ENCODE results near the gene FOXB1.

The FOXB1 gene

DNA sequence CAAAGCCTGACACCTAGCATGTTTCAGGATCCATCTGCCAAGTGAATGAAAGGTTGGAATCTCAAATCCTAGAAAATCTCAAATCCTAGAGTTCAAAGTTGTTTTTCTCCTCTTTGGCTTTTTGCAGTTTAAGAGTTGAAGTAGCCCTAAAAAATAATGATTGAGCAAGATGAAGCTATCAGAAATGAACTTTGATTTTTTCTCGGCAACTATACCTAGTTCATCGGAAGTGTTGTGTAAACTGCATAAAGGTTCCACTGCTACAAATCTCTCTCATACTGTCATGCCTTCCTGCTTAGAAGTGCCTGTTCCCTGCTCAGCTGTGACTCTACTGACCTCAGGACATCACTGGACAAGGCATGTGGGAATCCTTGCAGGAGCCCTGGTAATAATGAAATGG, 35.8 kb upstream of the FOXB1 start:
- TF ChIP-seq, protein P1, sequence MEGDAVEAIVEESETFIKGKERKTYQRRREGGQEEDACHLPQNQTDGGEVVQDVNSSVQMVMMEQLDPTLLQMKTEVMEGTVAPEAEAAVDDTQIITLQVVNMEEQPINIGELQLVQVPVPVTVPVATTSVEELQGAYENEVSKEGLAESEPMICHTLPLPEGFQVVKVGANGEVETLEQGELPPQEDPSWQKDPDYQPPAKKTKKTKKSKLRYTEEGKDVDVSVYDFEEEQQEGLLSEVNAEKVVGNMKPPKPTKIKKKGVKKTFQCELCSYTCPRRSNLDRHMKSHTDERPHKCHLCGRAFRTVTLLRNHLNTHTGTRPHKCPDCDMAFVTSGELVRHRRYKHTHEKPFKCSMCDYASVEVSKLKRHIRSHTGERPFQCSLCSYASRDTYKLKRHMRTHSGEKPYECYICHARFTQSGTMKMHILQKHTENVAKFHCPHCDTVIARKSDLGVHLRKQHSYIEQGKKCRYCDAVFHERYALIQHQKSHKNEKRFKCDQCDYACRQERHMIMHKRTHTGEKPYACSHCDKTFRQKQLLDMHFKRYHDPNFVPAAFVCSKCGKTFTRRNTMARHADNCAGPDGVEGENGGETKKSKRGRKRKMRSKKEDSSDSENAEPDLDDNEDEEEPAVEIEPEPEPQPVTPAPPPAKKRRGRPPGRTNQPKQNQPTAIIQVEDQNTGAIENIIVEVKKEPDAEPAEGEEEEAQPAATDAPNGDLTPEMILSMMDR (IDR thresholded peaks at IDR 0.05) = no peak
- no peak for DNase-seq (ENCODE audit: low spot score)
- no peak overlapping the region for H3K4me3 ChIP-seq
- H3K27ac ChIP-seq = no peak overlapping the region

DNA sequence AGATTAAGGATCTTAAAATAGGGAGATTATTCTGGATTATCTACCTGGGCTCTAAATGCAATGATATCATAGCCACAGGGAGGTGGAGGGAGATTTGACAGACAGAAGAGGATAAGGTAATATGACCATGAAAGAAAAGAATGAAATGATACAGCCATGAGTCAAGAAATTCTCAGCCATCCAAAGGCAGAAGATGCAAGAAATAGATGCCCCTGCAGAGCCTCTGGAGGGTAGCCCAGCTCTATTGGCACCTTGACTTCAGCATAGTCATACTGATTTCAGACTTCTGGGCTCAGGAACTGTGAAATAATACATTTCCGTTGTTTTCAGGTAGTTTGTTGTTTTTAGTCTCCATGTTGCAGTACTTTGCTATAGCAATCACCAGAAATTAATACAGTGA, 31.9 kb upstream of the FOXB1 start:
- TF ChIP-seq, protein P1 (IDR thresholded peaks at IDR 0.05) = no peak
- DNase-seq (ENCODE audit: low spot score) = no peak
- no peak overlapping the region for H3K27ac ChIP-seq
- no peak overlapping the region for H3K4me3 ChIP-seq

DNA sequence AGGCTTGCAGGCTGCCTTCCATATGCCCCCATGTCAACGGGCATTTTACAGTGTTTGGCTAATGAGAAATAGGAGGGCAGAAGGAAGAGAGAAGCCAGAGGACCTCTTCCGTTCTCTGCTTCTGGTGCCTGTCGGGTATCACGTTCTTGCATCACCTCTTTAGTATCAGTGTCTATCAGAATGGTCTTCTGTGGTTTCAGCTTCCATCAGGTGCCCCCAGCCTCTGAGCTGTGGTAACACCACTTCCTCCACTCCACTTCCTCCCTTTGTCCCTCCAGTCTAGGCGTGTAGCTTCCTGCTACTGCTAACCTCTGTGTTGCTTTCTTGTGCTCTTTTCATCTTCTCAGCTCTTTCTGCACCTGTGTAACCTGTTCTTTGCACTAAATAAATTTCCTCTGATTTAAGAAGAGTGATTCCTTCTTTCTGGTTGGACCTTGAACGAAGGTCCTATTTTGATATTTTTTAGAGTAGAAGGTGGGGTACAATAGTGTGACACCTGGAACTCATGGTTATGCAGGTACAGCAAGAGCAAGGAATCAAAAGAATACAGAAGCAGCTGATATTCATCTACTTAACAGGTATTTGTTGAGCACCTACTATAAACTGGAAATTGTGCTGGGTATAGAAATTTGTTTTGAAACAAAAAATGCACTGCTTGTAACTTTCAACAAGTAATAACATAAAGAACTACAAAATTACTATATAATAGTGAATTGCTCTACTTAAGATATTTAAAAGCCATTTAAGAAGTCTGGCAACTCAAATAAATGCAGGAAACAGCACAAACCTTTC, 27.4 kb upstream of the FOXB1 start:
- no peak overlapping the region for H3K27ac ChIP-seq
- DNase-seq (ENCODE audit: low spot score) = no peak
- TF ChIP-seq, protein P1 (IDR thresholded peaks at IDR 0.05) = no peak
- no peak overlapping the region for H3K4me3 ChIP-seq

DNA sequence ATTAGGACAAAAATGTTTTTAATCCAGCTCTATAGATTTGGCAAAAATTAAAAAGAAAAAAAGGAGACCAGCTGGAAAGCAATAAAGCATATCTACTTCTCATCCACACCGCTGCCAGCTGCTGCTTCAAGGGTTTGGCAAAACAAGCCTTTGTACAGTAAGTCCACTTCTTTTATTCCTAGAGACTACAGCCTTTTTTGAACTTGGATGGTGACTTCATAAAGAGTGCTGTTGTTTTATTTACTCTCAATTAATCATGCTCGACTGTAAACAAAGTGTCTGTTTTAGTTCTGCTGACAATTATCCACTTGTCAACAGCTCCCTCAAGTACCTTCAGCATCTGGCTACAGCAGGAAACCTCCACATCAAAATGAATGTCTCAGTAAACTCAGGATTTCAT, 12.3 kb upstream of the FOXB1 start:
- no peak overlapping the region for H3K4me3 ChIP-seq
- no peak overlapping the region for H3K27ac ChIP-seq
- DNase-seq (ENCODE audit: low spot score) = no peak
- TF ChIP-seq, protein P1 (IDR thresholded peaks at IDR 0.05) = no peak

DNA sequence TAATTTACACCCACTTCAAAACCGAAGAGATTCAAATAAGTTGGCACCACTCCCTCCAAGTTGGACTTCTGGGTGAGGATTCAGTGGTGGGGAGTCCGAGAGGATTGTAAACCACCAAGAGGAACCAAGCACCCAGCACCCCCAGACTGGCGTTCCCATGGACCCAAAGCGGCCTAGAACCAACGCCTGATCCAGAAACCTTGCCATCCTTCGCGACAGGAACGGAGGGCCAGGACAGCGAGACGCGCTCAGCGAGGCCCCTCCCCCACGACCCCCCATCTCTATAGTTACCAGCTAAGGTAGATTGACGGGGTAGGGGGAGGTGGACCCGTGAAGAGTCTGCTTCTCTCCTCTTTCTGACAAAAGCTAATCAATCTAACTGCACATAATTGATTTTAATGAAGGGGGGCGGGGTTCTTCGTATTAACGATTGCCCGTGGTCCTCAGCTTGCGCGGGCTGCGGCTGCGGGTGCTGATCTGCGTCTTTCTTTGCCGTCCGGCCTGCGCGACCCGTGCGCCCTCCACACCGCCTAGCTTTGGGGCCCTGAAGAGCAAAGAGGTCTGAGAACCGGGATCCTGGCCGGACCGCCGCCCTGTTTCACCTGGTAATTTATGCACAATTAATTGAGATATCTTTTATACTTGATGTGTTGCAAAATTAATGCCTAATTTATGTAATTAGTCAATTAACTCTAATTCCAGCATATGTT, 10.9 kb upstream of the FOXB1 start:
- TF ChIP-seq, protein P1 (IDR thresholded peaks at IDR 0.05) = no peak
- Histone ChIP-seq H3K27ac (no peak overlapping the region), H3K4me3 (no peak overlapping the region)
- no peak for DNase-seq (ENCODE audit: low spot score)

DNA sequence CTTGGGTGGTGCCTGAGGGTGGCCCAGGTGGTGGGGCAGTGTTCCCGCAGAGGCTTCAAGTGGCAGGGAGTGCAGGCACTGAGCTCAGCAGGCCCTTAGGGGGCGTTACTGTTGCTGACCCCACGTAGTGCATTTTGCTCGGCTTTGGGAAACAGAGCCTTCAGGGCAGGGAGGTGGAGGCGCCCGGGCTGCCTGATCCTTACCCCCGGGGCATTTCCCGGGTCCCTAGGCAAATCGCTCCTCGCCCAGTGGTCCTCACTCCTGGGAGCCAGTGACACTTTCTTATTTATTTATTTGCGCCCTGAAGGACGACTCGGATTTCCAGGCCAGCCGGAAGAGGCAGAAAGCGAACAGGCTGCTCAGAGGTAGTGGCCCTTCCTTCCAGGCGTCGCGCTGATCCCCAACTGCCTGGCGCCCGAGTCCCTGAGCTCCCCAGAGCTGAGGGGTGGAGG, 10.1 kb upstream of the FOXB1 start:
- no peak for DNase-seq (ENCODE audit: low spot score)
- Histone ChIP-seq H3K27ac (no peak overlapping the region), H3K4me3 (no peak overlapping the region)
- TF ChIP-seq, protein P1 (IDR thresholded peaks at IDR 0.05) = no peak

DNA sequence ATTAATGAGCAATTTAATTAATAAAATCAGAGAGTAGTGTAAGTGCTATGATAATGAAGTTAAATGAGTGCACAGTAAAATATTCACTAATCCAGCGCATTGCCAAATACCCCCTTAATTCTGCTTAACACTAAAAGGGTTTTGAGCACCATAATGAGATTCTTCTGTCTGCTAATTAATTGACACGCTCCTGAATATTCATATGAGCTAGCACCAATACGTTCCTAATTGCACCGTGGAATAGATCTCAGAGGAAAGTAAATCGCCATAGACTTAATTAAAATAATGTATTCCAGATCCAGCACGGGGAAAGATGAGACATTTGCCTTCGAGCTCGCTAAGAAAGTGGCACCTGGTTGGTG, 9.6 kb upstream of the FOXB1 start:
- no peak for DNase-seq (ENCODE audit: low spot score)
- Histone ChIP-seq H3K4me3 (no peak overlapping the region), H3K27ac (no peak overlapping the region)
- TF ChIP-seq, protein P1 (IDR thresholded peaks at IDR 0.05) = no peak

Measured in coronary artery (tissue), 2 donors.